Left lung (tissue), 10 donors: ENCODE measurements around the gene SLX4IP. TPM values are rescaled to one million over a fixed set of nuclear protein-coding genes. Genes with fewer than 3 reads are reported as not detected.

Source experiments
- ATAC-seq: fragments of 200-7000 bp; cut with Tn5 transposase; one replicate; pipeline ENCODE4 v1.9.1; 2020; ENCODE audit warnings: moderate library complexity
- DNase-seq, 4 donors: peaks; one replicate each; pipeline ENCODE4 v3.0.0-alpha.2; 2013 to 2020
- H3K27ac ChIP-seq, 2 donors: fragments of 200-600 bp; sonication (generic) in 1 of 2; one replicate each; pipeline versions ENCODE4 v1.5.0 to v1.8.0; 2020 to 2021
- H3K27me3 ChIP-seq, 2 donors: fragments of 200-600 bp; sonication (generic) in 1 of 2; one replicate each; pipeline versions ENCODE4 v1.5.0 to v1.8.0; 2020 to 2021
- H3K36me3 ChIP-seq, 2 donors: fragments of 200-600 bp; sonication (generic) in 1 of 2; one replicate each; pipeline versions ENCODE4 v1.5.0 to v1.8.0; 2020 to 2021
- H3K4me1 ChIP-seq, 2 donors: fragments of 200-600 bp; one replicate each; pipeline ENCODE4 v1.8.0; 2021
- H3K4me3 ChIP-seq, 2 donors: fragments of 200-600 bp; sonication (generic) in 1 of 2; one replicate each; pipeline versions ENCODE4 v1.5.0 to v1.8.0; 2020 to 2021; ENCODE audit warnings: mild to moderate bottlenecking in 1 of 2
- H3K9me3 ChIP-seq, 2 donors: fragments of 200-600 bp; sonication (generic) in 1 of 2; one replicate each; pipeline versions ENCODE4 v1.5.0 to v1.8.0; 2020 to 2021
- CTCF ChIP-seq, 2 donors: fragments of 200-600 bp; sonication (generic) in 1 of 2; IDR thresholded peaks; one replicate each; pipeline versions ENCODE4 v1.5.0 to v1.8.0; 2021; ENCODE audit warnings: antibody characterized with exemption in 2 of 2
- intact Hi-C, 2 donors: fragments of 100-400 bp; cut with DNase I; formaldehyde crosslinking; loops; one replicate each; pipeline versions ENCODE4 v1.11.2 to v1.14.2; 2022
- polyA plus RNA-seq, 6 donors: library from polyadenylated mRNA; unstranded; fragments of 120-200 nt; gene quantifications; one replicate each; pipeline ENCODE4 v1.2.1, GENCODE V29; 2013; ENCODE audit not compliant: insufficient read length in 6 of 6
- total RNA-seq, 2 donors: library from RNA; stranded (reverse); fragmentation: NEBNext Ultra II Directional; extraction: Animal tissue kit (Norgen Biotek cat#: 25700); gene quantifications; one replicate each; pipeline ENCODE4 v1.2.1, GENCODE V29; 2021
- donor health status: DM: no; HTN: yes; CAD: no.
- donor health status: DM: no; HTN: no; CAD: no.

The SLX4IP gene
- total and polyA plus RNA-seq, 8 donors, result 6.0 to 12.3 (median 10.3) TPM

- ATAC-seq (no peak), DNase-seq (no peak)
- TF ChIP-seq CTCF (IDR thresholded peaks at IDR 0.05), result no peak
- Histone ChIP-seq H3K4me3 (no peak overlapping the region), H3K27ac (no peak overlapping the region), H3K36me3 (peaks cover 0 to 100% of the 10 kb centered on the region in 2 donors), H3K27me3 (no peaks in the 10 kb centered on the region), H3K9me3 (no peaks in the 10 kb centered on the region), H3K4me1 (no peaks in the 10 kb centered on the region)
- intact Hi-C loops, result no loop called here
Observed at GRCh38 chr20:10646886-10647420, 211.8 kb downstream of the SLX4IP start.

GRCh38 chr20:10647471-10647870 lies 212.4 kb downstream of the SLX4IP start:
- H3K4me3 ChIP-seq, result no peak overlapping the region
- no peak for TF ChIP-seq CTCF (IDR thresholded peaks at IDR 0.05)
- ATAC-seq, result no peak
- no peak overlapping the region for H3K27ac ChIP-seq
- intact Hi-C loops, result no loop called here
- H3K4me1 ChIP-seq, result peaks cover 0 to 1% of the 10 kb centered on the region in 2 donors
- DNase-seq, result no peak
- no peaks in the 10 kb centered on the region for H3K9me3 ChIP-seq
- H3K36me3 ChIP-seq, result peaks cover 0 to 100% of the 10 kb centered on the region in 2 donors
- no peaks in the 10 kb centered on the region for H3K27me3 ChIP-seq

- peaks cover 0 to 100% of the 10 kb centered on the region in 2 donors for H3K36me3 ChIP-seq
- no peak for TF ChIP-seq CTCF (IDR thresholded peaks at IDR 0.05)
- DNase-seq (no peak), ATAC-seq (no peak)
- H3K27me3 ChIP-seq, result no peaks in the 10 kb centered on the region
- H3K4me3 ChIP-seq, result no peak overlapping the region
- H3K27ac ChIP-seq, result no peak overlapping the region
- peaks cover 3 to 5% of the 10 kb centered on the region in 2 donors for H3K4me1 ChIP-seq
- intact Hi-C loops, result no loop called here
- H3K9me3 ChIP-seq, result no peaks in the 10 kb centered on the region
Observed at GRCh38 chr20:10647909-10648308, 212.8 kb downstream of the SLX4IP start.

GRCh38 chr20:10648651-10649050 lies 213.5 kb downstream of the SLX4IP start:
- Histone ChIP-seq H3K27me3 (no peaks in the 10 kb centered on the region), H3K9me3 (no peaks in the 10 kb centered on the region), H3K4me1 (peaks cover 8 to 13% of the 10 kb centered on the region in 2 donors), H3K36me3 (peaks cover 0 to 96% of the 10 kb centered on the region in 2 donors), H3K27ac (no peak overlapping the region), H3K4me3 (no peak overlapping the region)
- TF ChIP-seq CTCF (IDR thresholded peaks at IDR 0.05), result no peak
- ATAC-seq (no peak), DNase-seq (no peak)
- intact Hi-C loops, result no loop called here

- peaks cover 0 to 90% of the 10 kb centered on the region in 2 donors for H3K36me3 ChIP-seq
- H3K9me3 ChIP-seq, result no peaks in the 10 kb centered on the region
- DNase-seq (no peak), ATAC-seq (no peak)
- TF ChIP-seq CTCF (IDR thresholded peaks at IDR 0.05), result no peak
- H3K4me1 ChIP-seq, result peaks cover 14 to 19% of the 10 kb centered on the region in 2 donors
- H3K27ac ChIP-seq, result no peak overlapping the region
- no peak overlapping the region for H3K4me3 ChIP-seq
- no peaks in the 10 kb centered on the region for H3K27me3 ChIP-seq
- intact Hi-C loops, result no loop called here
Observed at GRCh38 chr20:10649080-10649796, 214.1 kb downstream of the SLX4IP start.
